HuH-7.5 (cell line): ENCODE measurements around the gene GRIN3B.
"Not testable (repeated sequence)": the region's sequence is repeated elsewhere in the genome, so short reads cannot be mapped to it uniquely, and the experiment has no call there.

ENCODE experiments used
- DNase-seq: peaks from one replicate; pipeline ENCODE4 v3.0.0; 2011; ENCODE audit warnings: low spot score

The GRIN3B gene

GRCh38 chr19:1019980-1020867 is 20.0 kb downstream of the GRIN3B start:
- no peak for DNase-seq

- DNase-seq: peak; percentile 99
These were observed 20.7 kb downstream of the GRIN3B start, which contains the start of gene TMEM259 for GRCh38 chr19:1020868-1021425. TMEM259 (minus strand) TSS chr19:1021123; CDS start chr19:1020996, 127 bp downstream.

- not testable (repeated sequence) for DNase-seq
These were observed 23.6 kb downstream of the GRIN3B start for GRCh38 chr19:1023883-1024188.

GRCh38 chr19:1025080-1025479 is 24.9 kb downstream of the GRIN3B start:
- not testable (repeated sequence) for DNase-seq

GRCh38 chr19:1025960-1026782 is 26.0 kb downstream of the GRIN3B start, which contains the start of gene CNN2:
CNN2 (plus strand) TSS chr19:1026608; CDS start chr19:1026662, 54 bp downstream.
- peak; percentile 94 for DNase-seq

- no peak for DNase-seq
These were observed 26.8 kb downstream of the GRIN3B start for GRCh38 chr19:1026783-1027649.

GRCh38 chr19:1027650-1028061 is 27.4 kb downstream of the GRIN3B start:
- DNase-seq: no peak

GRCh38 chr19:1028062-1028926 is 28.1 kb downstream of the GRIN3B start:
- DNase-seq: peak; percentile 90

GRCh38 chr19:1032264-1032867 is 32.1 kb downstream of the GRIN3B start:
- no peak for DNase-seq

GRCh38 chr19:1035998-1036621 is 35.9 kb downstream of the GRIN3B start:
- DNase-seq: no peak

- no peak for DNase-seq
These were observed 37.4 kb downstream of the GRIN3B start for GRCh38 chr19:1037621-1038064.

- DNase-seq: no peak
These were observed 38.9 kb downstream of the GRIN3B start for GRCh38 chr19:1038978-1039645.

GRCh38 chr19:1039646-1040475 is 39.6 kb downstream of the GRIN3B start, which contains the start of gene ABCA7:
ABCA7 (plus strand) TSS chr19:1040107; CDS start chr19:1041362, 1,255 bp downstream.
- DNase-seq: peak; percentile 98

- peak; percentile 100 for DNase-seq
These were observed 40.5 kb downstream of the GRIN3B start for GRCh38 chr19:1040476-1041271.

- peak; percentile 60 for DNase-seq
These were observed 41.1 kb downstream of the GRIN3B start for GRCh38 chr19:1041272-1041834.

GRCh38 chr19:1041835-1042685 is 41.8 kb downstream of the GRIN3B start:
- DNase-seq: no peak
